CD4-positive, alpha-beta T cell (primary cell): ENCODE measurements around the gene GTF2E1. TPM values are rescaled to one million over a fixed set of nuclear protein-coding genes. Genes with fewer than 3 reads are reported as not detected.

ENCODE experiments used
- ATAC-seq: fragments of 200-7000 bp; cut with Tn5 transposase; one replicate; pipeline ENCODE4 v1.10.0; 2022; ENCODE audit warnings: mild to moderate bottlenecking; ENCODE audit not compliant: poor library complexity
- CTCF ChIA-PET: fragments of 350-600 bp; sonication (Branson Sonifier 250); formaldehyde crosslinking; loops from one replicate; lab custom pipeline; 2021; ENCODE audit warnings: antibody characterized with exemption, inconsistent platforms; lab: Charles Lee
- POLR2A ChIA-PET: fragments of 350-600 bp; sonication (Branson Sonifier 250); formaldehyde crosslinking; loops from one replicate; lab custom pipeline; 2021; ENCODE audit warnings: antibody characterized with exemption, inconsistent platforms; lab: Charles Lee
- DNase-seq, 14 experiments: peaks; one replicate each; pipeline ENCODE4 v3.0.0-alpha.2; 2013 to 2020; ENCODE audit warnings: mixed read lengths in 2 of 14
- H3K27ac ChIP-seq, 2 donors: one replicate each; pipeline versions ENCODE4 v1.5.1 to v1.7.0; 2013; ENCODE audit warnings: low read length in 2 of 2, low read depth in 1 of 2, mild to moderate bottlenecking in 1 of 2
- H3K27me3 ChIP-seq, 2 experiments: 1 replicate in 1 of 2; 2 replicates in 1 of 2; pipeline versions ENCODE4 v1.6.1 to v1.7.0; 2013; ENCODE audit warnings: low read length in 2 of 2, control low read depth in 1 of 2, mild to moderate bottlenecking in 1 of 2, moderate library complexity in 1 of 2; ENCODE audit not compliant: insufficient read depth in 2 of 2, control insufficient read depth in 1 of 2
- H3K36me3 ChIP-seq: one replicate; pipeline ENCODE4 v1.6.1; 2013; ENCODE audit warnings: low read length, control low read depth; ENCODE audit not compliant: insufficient read depth
- H3K4me1 ChIP-seq: one replicate; pipeline ENCODE4 v1.6.1; 2013; ENCODE audit warnings: low read length, control low read depth; ENCODE audit not compliant: insufficient read depth
- H3K4me3 ChIP-seq: one replicate; pipeline ENCODE4 v1.5.1; 2013; ENCODE audit warnings: mild to moderate bottlenecking, low read length, moderate library complexity
- H3K9me3 ChIP-seq, 2 experiments: 1 replicate in 1 of 2; 2 replicates in 1 of 2; pipeline versions ENCODE4 v1.6.1 to v1.7.0; 2013; ENCODE audit warnings: low read length in 2 of 2, mild to moderate bottlenecking in 2 of 2, control low read depth in 1 of 2, moderate library complexity in 1 of 2; ENCODE audit not compliant: control insufficient read depth in 1 of 2, insufficient read depth in 1 of 2
- H3K27ac Mint-ChIP-seq: one replicate; pipeline ENCODE4 v1.8.0; 2020; ENCODE audit warnings: mixed read lengths
- H3K27me3 Mint-ChIP-seq: one replicate; pipeline ENCODE4 v1.8.0; 2021; ENCODE audit warnings: mixed read lengths
- H3K36me3 Mint-ChIP-seq: one replicate; pipeline ENCODE4 v1.8.0; 2021; ENCODE audit warnings: low read depth, mixed read lengths
- H3K4me1 Mint-ChIP-seq: one replicate; pipeline ENCODE4 v1.8.0; 2021; ENCODE audit warnings: low read depth, mixed read lengths
- H3K4me3 Mint-ChIP-seq: one replicate; pipeline ENCODE4 v1.8.0; 2020; ENCODE audit warnings: mild to moderate bottlenecking, mixed read lengths
- H3K9me3 Mint-ChIP-seq: one replicate; pipeline ENCODE4 v1.8.0; 2020; ENCODE audit warnings: mixed read lengths
- intact Hi-C, 2 experiments: fragments of 100-400 bp; cut with DNase I in 1 of 2; cut with micrococcal nuclease in 1 of 2; formaldehyde crosslinking; loops; one replicate each; pipeline versions ENCODE4 v1.15.1 to v1.9.0; 2023 to 2025; cut with DNase I, micrococcal nuclease
- total RNA-seq, 174 experiments: library from RNA in 2 of 174; stranded (reverse) in 2 of 174; gene quantifications; one replicate each; pipeline ENCODE4 v1.2.3 and lab custom pipeline; 2021 to 2026
- TF ChIP-seq, protein P1 (sequence below): fragments of 200-600 bp; IDR thresholded peaks from one replicate; pipeline ENCODE4 v1.8.0; 2022; ENCODE audit warnings: antibody characterized with exemption, mild to moderate bottlenecking

Gene GTF2E1
- total RNA-seq, 2 experiments from 2014 or later = 6.3 to 7.5 TPM

DNA sequence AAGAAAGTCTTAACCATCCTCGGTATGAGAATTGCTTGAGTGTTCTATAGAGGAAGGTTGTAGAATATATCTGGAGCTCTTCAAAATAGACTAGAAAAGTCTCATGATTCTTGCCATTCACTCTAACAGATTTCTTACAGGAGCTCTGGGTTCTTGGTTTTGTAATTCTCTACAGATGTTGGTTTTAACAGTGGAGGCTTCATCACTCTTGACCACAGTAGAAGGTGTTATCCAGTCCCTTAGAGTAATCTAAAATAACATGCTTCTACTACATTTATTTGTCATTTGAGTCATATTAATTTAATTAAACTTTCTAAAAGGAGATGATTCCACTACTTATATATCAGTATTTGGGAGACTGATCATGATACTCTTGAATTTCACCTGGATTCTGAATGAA is 9.7 kb downstream of the GTF2E1 start:
- H3K27ac Mint-ChIP-seq = no peak overlapping the region
- TF ChIP-seq, protein P1, sequence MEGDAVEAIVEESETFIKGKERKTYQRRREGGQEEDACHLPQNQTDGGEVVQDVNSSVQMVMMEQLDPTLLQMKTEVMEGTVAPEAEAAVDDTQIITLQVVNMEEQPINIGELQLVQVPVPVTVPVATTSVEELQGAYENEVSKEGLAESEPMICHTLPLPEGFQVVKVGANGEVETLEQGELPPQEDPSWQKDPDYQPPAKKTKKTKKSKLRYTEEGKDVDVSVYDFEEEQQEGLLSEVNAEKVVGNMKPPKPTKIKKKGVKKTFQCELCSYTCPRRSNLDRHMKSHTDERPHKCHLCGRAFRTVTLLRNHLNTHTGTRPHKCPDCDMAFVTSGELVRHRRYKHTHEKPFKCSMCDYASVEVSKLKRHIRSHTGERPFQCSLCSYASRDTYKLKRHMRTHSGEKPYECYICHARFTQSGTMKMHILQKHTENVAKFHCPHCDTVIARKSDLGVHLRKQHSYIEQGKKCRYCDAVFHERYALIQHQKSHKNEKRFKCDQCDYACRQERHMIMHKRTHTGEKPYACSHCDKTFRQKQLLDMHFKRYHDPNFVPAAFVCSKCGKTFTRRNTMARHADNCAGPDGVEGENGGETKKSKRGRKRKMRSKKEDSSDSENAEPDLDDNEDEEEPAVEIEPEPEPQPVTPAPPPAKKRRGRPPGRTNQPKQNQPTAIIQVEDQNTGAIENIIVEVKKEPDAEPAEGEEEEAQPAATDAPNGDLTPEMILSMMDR = no peak
- H3K4me3 Mint-ChIP-seq = no peak overlapping the region
- no peaks in the 10 kb centered on the region for H3K27me3 Mint-ChIP-seq
- no peaks in the 10 kb centered on the region for H3K27me3 ChIP-seq
- H3K4me1 Mint-ChIP-seq = peaks cover 37% of the 10 kb centered on the region
- peaks cover 71% of the 10 kb centered on the region for H3K36me3 Mint-ChIP-seq
- POLR2A ChIA-PET = no interaction called here
- H3K36me3 ChIP-seq = peaks cover 22% of the 10 kb centered on the region
- no peaks in the 10 kb centered on the region for H3K4me1 ChIP-seq
- H3K9me3 ChIP-seq = no peaks in the 10 kb centered on the region
- no peak overlapping the region for H3K4me3 ChIP-seq
- ATAC-seq (no peak), DNase-seq (no peak)
- CTCF ChIA-PET = interaction anchor here (0.7 to 1.4 kb wide), 2 partner anchors 8 to 43 kb away, joined by 3 to 4 read pairs; no protein-coding TSS in a partner anchor
- intact Hi-C loops = no loop called here
- H3K27ac ChIP-seq = no peak overlapping the region
- H3K9me3 Mint-ChIP-seq = no peaks in the 10 kb centered on the region

DNA sequence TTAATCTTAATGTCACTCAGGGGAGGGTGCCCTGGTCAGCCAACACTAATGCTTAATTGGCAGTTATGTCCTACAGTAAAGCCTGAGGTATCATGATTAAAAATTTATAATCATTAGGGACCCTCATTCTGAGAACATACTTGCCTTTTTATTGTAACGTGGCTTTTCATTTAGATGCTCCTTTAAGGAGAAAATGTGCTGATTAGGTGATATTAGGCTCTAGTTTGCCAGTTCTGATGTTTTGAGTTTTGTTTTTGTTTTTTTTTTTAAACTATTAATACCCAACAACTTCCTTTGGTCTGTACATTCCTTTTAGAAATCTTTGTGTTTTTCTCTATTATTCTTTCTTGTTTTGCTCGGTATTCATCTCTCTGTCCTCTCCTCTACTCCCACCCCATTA is 10.3 kb downstream of the GTF2E1 start:
- ChIA-PET POLR2A (no interaction called here), CTCF (interaction anchor here (0.7 kb wide), 1 partner anchor 9 kb away, joined by 3 read pairs; no protein-coding TSS in a partner anchor)
- Mint-ChIP-seq H3K27ac (no peak overlapping the region), H3K9me3 (no peaks in the 10 kb centered on the region), H3K4me1 (peaks cover 41% of the 10 kb centered on the region), H3K36me3 (peaks cover 74% of the 10 kb centered on the region), H3K27me3 (no peaks in the 10 kb centered on the region), H3K4me3 (no peak overlapping the region)
- Histone ChIP-seq H3K9me3 (no peaks in the 10 kb centered on the region), H3K27me3 (no peaks in the 10 kb centered on the region), H3K36me3 (peaks cover 22% of the 10 kb centered on the region), H3K27ac (no peak overlapping the region), H3K4me3 (no peak overlapping the region), H3K4me1 (no peaks in the 10 kb centered on the region)
- DNase-seq (no peak), ATAC-seq (no peak)
- TF ChIP-seq, protein P1 = no peak
- intact Hi-C loops = no loop called here

DNA sequence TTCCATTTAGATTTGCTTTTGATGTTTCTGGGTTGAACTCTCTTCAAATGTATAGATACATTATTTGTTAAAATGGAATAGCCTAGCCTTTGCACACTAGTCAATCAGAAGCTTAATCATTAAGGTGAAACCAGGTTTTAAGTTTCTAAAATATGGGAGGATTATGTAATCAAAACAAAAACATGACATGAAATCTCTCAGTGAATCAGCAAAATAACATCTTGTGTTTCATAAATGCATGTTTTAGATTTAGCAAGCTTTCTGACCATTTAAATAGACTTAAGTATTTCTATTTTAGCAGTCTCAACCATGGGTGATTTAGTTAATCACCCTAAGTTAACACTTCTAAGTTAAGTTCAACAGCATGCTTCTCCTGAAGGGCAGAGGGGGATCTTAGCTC is 11.3 kb downstream of the GTF2E1 start:
- ChIA-PET CTCF (interaction anchor here (0.7 to 0.9 kb wide), 2 partner anchors 10 to 42 kb away, joined by 3 to 4 read pairs; no protein-coding TSS in a partner anchor), POLR2A (interaction anchor here (0.9 kb wide), 1 partner anchor 11 kb away, joined by 4 read pairs; the partner anchor contains the start of genes GTF2E1 and RABL3)
- H3K4me1 Mint-ChIP-seq = peaks cover 46% of the 10 kb centered on the region
- no peaks in the 10 kb centered on the region for H3K27me3 ChIP-seq
- H3K9me3 Mint-ChIP-seq = no peaks in the 10 kb centered on the region
- H3K27ac ChIP-seq = no peak overlapping the region
- H3K4me3 ChIP-seq = no peak overlapping the region
- peaks cover 83% of the 10 kb centered on the region for H3K36me3 Mint-ChIP-seq
- H3K9me3 ChIP-seq = no peaks in the 10 kb centered on the region
- intact Hi-C loops = no loop called here
- TF ChIP-seq, protein P1 = no peak
- DNase-seq (no peak), ATAC-seq (no peak)
- H3K27me3 Mint-ChIP-seq = no peaks in the 10 kb centered on the region
- no peak overlapping the region for H3K4me3 Mint-ChIP-seq
- no peak overlapping the region for H3K27ac Mint-ChIP-seq
- H3K36me3 ChIP-seq = peaks cover 22% of the 10 kb centered on the region
- no peaks in the 10 kb centered on the region for H3K4me1 ChIP-seq
